PC-3 (cell line): Measurements from ENCODE around the gene SHROOM4. TPM values are rescaled to one million over a fixed set of nuclear protein-coding genes. Genes with fewer than 3 reads are reported as not detected.

ENCODE experiments used
- ATAC-seq: fragments of 200-7000 bp; cut with Tn5 transposase; 2 replicates; pipeline ENCODE4 v1.9.1; 2020; ENCODE audit warnings: mild to moderate bottlenecking, moderate library complexity
- BruUV-seq: library from RNA; stranded (reverse); fragments of 400-500 nt; replicated peaks from 2 replicates; lab custom pipeline; 2021; lab: Mats Ljungman, UMichigan
- CTCF ChIA-PET: fragments of 300-600 bp; sonication (Branson Sonifier 250); formaldehyde crosslinking; loops from one replicate; lab custom pipeline; 2022; ENCODE audit warnings: antibody characterized with exemption; lab: Charles Lee
- POLR2A ChIA-PET: fragments of 300-600 bp; sonication (Branson Sonifier 250); formaldehyde crosslinking; loops from one replicate; lab custom pipeline; 2022; ENCODE audit warnings: antibody characterized with exemption; ENCODE audit not compliant: unreplicated experiment; lab: Charles Lee
- DNase-seq: peaks from one replicate; pipeline ENCODE4 v3.0.0-alpha.2; 2015
- H2AFZ ChIP-seq: fragments of 300-600 bp; sonication (generic); 2 replicates; pipeline ENCODE4 v1.6.0; 2016; ENCODE audit warnings: antibody characterized with exemption, low read length
- H3F3A ChIP-seq: fragments of 300-600 bp; sonication (generic); one replicate; pipeline ENCODE4 v1.6.0; 2017; ENCODE audit warnings: antibody characterized with exemption, low read length, control low read depth, mild to moderate bottlenecking; ENCODE audit not compliant: unreplicated experiment
- H3K27ac ChIP-seq: fragments of 300-600 bp; sonication (generic); 2 replicates; pipeline ENCODE4 v1.5.1; 2016; ENCODE audit warnings: mild to moderate bottlenecking, low read length
- H3K27me3 ChIP-seq: fragments of 300-600 bp; sonication (generic); 2 replicates; pipeline ENCODE4 v1.6.1; 2016; ENCODE audit warnings: low read length, mixed read lengths
- H3K36me3 ChIP-seq: fragments of 300-600 bp; sonication (generic); 2 replicates; pipeline ENCODE4 v1.6.1; 2016; ENCODE audit warnings: low read depth, mixed run types, low read length, mixed read lengths
- H3K4me1 ChIP-seq: fragments of 300-600 bp; sonication (generic); 2 replicates; pipeline ENCODE4 v1.5.1; 2016; ENCODE audit warnings: low read length; ENCODE audit not compliant: insufficient read depth
- H3K4me2 ChIP-seq: fragments of 300-600 bp; sonication (generic); 2 replicates; pipeline ENCODE4 v1.6.0; 2016; ENCODE audit warnings: low read length
- H3K4me3 ChIP-seq: fragments of 300-600 bp; sonication (generic); 2 replicates; pipeline ENCODE4 v1.5.1; 2016; ENCODE audit warnings: mild to moderate bottlenecking, low read length, mixed read lengths
- H3K79me2 ChIP-seq: fragments of 300-600 bp; sonication (generic); 2 replicates; pipeline ENCODE4 v1.6.1; 2017; ENCODE audit warnings: low read length, mixed read lengths
- H3K9ac ChIP-seq: fragments of 300-600 bp; sonication (generic); 2 replicates; pipeline ENCODE4 v1.6.0; 2016; ENCODE audit warnings: mild to moderate bottlenecking, low read length
- H3K9me2 ChIP-seq: fragments of 300-600 bp; sonication (generic); replicated peaks from 2 replicates; pipeline ENCODE4 v1.6.1; 2016; ENCODE audit warnings: mixed run types, low read length, mixed read lengths
- H3K9me3 ChIP-seq: fragments of 300-600 bp; sonication (generic); 2 replicates; pipeline ENCODE4 v1.6.1; 2016; ENCODE audit warnings: low read length, mixed read lengths
- H4K20me1 ChIP-seq: fragments of 300-600 bp; sonication (generic); 2 replicates; pipeline ENCODE4 v1.6.1; 2016; ENCODE audit warnings: low read length, mixed read lengths
- EZH2 ChIP-seq: fragments of 300-600 bp; sonication (generic); IDR thresholded peaks from one replicate; pipeline ENCODE4 v1.6.1; 2017; ENCODE audit warnings: antibody characterized with exemption, mild to moderate bottlenecking, low read length; ENCODE audit not compliant: unreplicated experiment
- EZH2phosphoT487 ChIP-seq: fragments of 300-600 bp; sonication (generic); IDR thresholded peaks from 2 replicates; pipeline ENCODE4 v1.6.1; 2018; ENCODE audit warnings: mild to moderate bottlenecking, antibody characterized with exemption, low read length, borderline replicate concordance
- intact Hi-C: fragments of 100-400 bp; cut with micrococcal nuclease; formaldehyde crosslinking; loops from 2 replicates; pipeline ENCODE4 v1.9.0; 2023
- total RNA-seq: library from RNA; depleted of rRNA; stranded (reverse); fragments of >200 nt; gene quantifications from 2 replicates; pipeline ENCODE4 v1.2.3, GENCODE V29; 2014
- TF ChIP-seq, protein P1 (sequence below): fragments of 300-600 bp; sonication (generic); conservative IDR thresholded peaks from 2 replicates; pipeline ENCODE4 v1.5.1; 2017; ENCODE audit warnings: antibody characterized with exemption, low read depth, mild to moderate bottlenecking, low read length

SHROOM4 gene
- total RNA-seq, 1 experiment from 2014 or later = not detected

- Histone ChIP-seq H3K27me3 (no peaks in the 10 kb centered on the region), H3K79me2 (no peaks in the 10 kb centered on the region), H3K9me2 (no peaks in the 10 kb centered on the region), H3K4me1 (no peaks in the 10 kb centered on the region), H2AFZ (no peak overlapping the region), H3K9ac (no peak overlapping the region), H3K4me3 (no peak overlapping the region), H3K9me3 (no peaks in the 10 kb centered on the region), H3F3A (no peaks in the 10 kb centered on the region), H3K36me3 (no peaks in the 10 kb centered on the region), H3K4me2 (no peak overlapping the region), H4K20me1 (no peaks in the 10 kb centered on the region), H3K27ac (no peak overlapping the region)
- ChIA-PET CTCF (no interaction called here), POLR2A (no interaction called here)
- BruUV-seq = no TSS peak
- intact Hi-C loops = no loop called here
- TF ChIP-seq, protein P1, sequence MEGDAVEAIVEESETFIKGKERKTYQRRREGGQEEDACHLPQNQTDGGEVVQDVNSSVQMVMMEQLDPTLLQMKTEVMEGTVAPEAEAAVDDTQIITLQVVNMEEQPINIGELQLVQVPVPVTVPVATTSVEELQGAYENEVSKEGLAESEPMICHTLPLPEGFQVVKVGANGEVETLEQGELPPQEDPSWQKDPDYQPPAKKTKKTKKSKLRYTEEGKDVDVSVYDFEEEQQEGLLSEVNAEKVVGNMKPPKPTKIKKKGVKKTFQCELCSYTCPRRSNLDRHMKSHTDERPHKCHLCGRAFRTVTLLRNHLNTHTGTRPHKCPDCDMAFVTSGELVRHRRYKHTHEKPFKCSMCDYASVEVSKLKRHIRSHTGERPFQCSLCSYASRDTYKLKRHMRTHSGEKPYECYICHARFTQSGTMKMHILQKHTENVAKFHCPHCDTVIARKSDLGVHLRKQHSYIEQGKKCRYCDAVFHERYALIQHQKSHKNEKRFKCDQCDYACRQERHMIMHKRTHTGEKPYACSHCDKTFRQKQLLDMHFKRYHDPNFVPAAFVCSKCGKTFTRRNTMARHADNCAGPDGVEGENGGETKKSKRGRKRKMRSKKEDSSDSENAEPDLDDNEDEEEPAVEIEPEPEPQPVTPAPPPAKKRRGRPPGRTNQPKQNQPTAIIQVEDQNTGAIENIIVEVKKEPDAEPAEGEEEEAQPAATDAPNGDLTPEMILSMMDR = no peak
- TF ChIP-seq EZH2phosphoT487 (no peak), EZH2 (no peak)
- DNase-seq = no peak
- ATAC-seq = no peak
Measured at GRCh38 chrX:50769389-50770063, 44.5 kb downstream of the SHROOM4 start.

DNA sequence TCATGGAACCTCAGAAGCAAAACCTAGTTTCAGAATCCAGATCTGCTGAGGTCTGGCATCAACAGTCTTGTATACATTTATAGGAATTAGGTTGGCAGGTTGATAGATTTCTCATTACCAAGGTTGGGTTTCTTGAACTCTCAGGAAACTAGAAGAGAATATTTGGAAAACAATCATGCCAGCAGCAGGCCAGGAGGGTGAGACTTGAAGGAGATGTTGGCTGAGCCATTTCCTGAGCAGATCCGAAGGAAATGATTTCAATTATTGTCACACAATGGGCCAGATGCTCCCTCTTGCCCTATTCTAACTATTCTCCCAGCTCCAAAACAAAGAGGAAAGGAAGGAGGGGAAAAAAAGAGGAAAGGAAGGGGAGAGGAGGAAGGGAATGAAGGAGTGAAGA lies 45.2 kb downstream of the SHROOM4 start:
- no TSS peak for BruUV-seq
- ATAC-seq (no peak), DNase-seq (no peak)
- Histone ChIP-seq H3K9me3 (no peaks in the 10 kb centered on the region), H3K4me1 (no peaks in the 10 kb centered on the region), H3K79me2 (no peaks in the 10 kb centered on the region), H3K9ac (no peak overlapping the region), H3K9me2 (no peaks in the 10 kb centered on the region), H3K4me2 (no peak overlapping the region), H3K4me3 (no peak overlapping the region), H3K36me3 (no peaks in the 10 kb centered on the region), H3F3A (no peaks in the 10 kb centered on the region), H2AFZ (no peak overlapping the region), H4K20me1 (no peaks in the 10 kb centered on the region), H3K27me3 (no peaks in the 10 kb centered on the region), H3K27ac (no peak overlapping the region)
- POLR2A ChIA-PET = no interaction called here
- intact Hi-C loops = no loop called here
- TF ChIP-seq, protein P1 = no peak
- TF ChIP-seq EZH2phosphoT487 (no peak), EZH2 (no peak)
- CTCF ChIA-PET = no interaction called here

DNA sequence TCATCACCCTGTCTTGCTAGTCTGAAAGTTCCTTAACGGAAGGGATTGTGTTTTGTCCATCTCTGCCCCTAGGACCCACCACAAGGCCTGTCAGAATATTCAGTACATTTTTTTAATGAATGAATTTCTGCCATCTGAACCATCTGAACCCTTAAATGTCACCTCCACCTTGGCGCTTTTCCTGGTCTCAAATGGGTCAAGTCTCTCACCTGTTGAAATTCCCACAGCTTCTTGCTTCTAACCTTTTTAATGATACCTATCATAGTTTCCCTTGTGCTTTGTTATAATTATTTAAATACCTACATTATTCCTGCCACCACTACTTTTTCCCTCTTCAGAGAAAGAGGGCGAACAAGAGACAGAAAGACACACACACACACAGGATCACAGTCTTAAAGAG lies 48.0 kb downstream of the SHROOM4 start:
- TF ChIP-seq, protein P1 = no peak
- TF ChIP-seq EZH2 = no peak
- no peak for TF ChIP-seq EZH2phosphoT487
- Histone ChIP-seq H3K4me1 (no peaks in the 10 kb centered on the region), H2AFZ (no peak overlapping the region), H3K9ac (no peak overlapping the region), H4K20me1 (no peaks in the 10 kb centered on the region), H3K9me2 (no peaks in the 10 kb centered on the region), H3K27me3 (no peaks in the 10 kb centered on the region), H3K36me3 (no peaks in the 10 kb centered on the region), H3F3A (no peaks in the 10 kb centered on the region), H3K79me2 (no peaks in the 10 kb centered on the region), H3K4me2 (no peak overlapping the region), H3K4me3 (no peak overlapping the region), H3K9me3 (no peaks in the 10 kb centered on the region), H3K27ac (no peak overlapping the region)
- BruUV-seq = no TSS peak
- POLR2A ChIA-PET = no interaction called here
- DNase-seq (no peak), ATAC-seq (no peak)
- CTCF ChIA-PET = no interaction called here
- intact Hi-C loops = no loop called here
